HAP-1 (cell line): ENCODE data around the gene ABHD1.

Experiments used
- DNase-seq, 2 experiments: peaks; one replicate each; pipeline ENCODE4 v3.0.0-alpha.2; 2016 to 2020; ENCODE audit warnings: low spot score in 2 of 2
- H3K27me3 ChIP-seq: fragments of 250-450 bp; sonication (Bioruptor Pico); 2 replicates; pipeline ENCODE4 v1.5.1; 2020; ENCODE audit warnings: low read depth, mild to moderate bottlenecking, moderate library complexity
- H3K36me3 ChIP-seq: fragments of 250-450 bp; sonication (Bioruptor Pico); replicated peaks from 2 replicates; pipeline ENCODE4 v1.5.1; 2020; ENCODE audit warnings: mild to moderate bottlenecking
- H3K4me1 ChIP-seq: fragments of 250-450 bp; sonication (Bioruptor Pico); 2 replicates; pipeline ENCODE4 v1.5.1; 2020; ENCODE audit warnings: mild to moderate bottlenecking
- H3K4me3 ChIP-seq: fragments of 250-450 bp; sonication (Bioruptor Pico); 2 replicates; pipeline ENCODE4 v1.5.1; 2020; ENCODE audit warnings: mild to moderate bottlenecking, moderate library complexity
- H3K9me3 ChIP-seq: fragments of 250-450 bp; sonication (Bioruptor Pico); 2 replicates; pipeline ENCODE4 v1.5.1; 2020; ENCODE audit warnings: mild to moderate bottlenecking, moderate library complexity
- in situ Hi-C: fragments of 300-500 bp; cut with MboI; formaldehyde crosslinking; loops from 3 replicates; pipeline ENCODE4 v1.14.3; 2020; ENCODE audit warnings: low sequenced_read_pairs, inconsistent platforms, mixed read lengths

ABHD1 gene

GRCh38 chr2:27092696-27093429, 30.8 kb upstream of the ABHD1 start:
- in situ Hi-C loops = no loop called here
- no peaks in the 10 kb centered on the region for H3K36me3 ChIP-seq
- H3K27me3 ChIP-seq = no peaks in the 10 kb centered on the region
- peaks cover 7% of the 10 kb centered on the region for H3K4me1 ChIP-seq
- no peaks in the 10 kb centered on the region for H3K9me3 ChIP-seq
- no peak overlapping the region for H3K4me3 ChIP-seq
- no peak for DNase-seq

- Histone ChIP-seq H3K4me3 (no peak overlapping the region), H3K27me3 (no peaks in the 10 kb centered on the region), H3K9me3 (no peaks in the 10 kb centered on the region), H3K4me1 (0 out of 2 replicates have a peak, but pooled peaks cover 2% of the 10 kb centered on the region), H3K36me3 (no peaks in the 10 kb centered on the region)
- no peak for DNase-seq
- in situ Hi-C loops = no loop called here
These were observed 29.9 kb upstream of the ABHD1 start for GRCh38 chr2:27093430-27094352.

DNA sequence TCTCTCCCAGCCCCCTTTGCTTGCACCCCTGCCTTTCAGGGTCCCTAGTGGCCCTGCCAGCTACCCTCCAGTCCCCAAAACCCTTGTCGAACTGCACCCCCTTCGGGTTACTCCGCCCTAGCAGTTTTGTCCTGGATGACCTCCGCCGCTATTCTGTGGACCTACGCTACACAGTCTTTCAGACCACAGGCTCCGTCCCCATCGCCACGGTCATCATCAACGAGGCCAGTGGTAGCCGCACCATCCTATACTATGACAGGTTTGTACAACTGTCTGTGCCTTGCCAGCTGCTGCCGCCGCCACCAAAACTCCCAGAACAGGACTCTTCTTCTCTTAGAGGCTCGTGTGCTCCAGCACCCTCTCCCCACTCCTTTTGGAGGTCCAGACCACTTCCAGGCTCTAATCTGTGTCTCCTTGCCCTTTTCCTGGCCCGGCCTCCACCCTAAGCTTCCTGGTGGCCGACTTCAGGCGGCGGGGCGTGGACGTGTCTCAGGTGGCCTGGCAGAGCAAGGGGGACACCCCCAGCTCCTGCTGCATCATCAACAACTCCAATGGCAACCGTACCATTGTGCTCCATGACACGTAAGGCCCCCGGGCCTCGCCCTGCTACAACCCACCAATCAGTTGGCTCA, 29.1 kb upstream of the ABHD1 start:
- DNase-seq = no peak
- in situ Hi-C loops = no loop called here
- Histone ChIP-seq H3K4me3 (no peak overlapping the region), H3K36me3 (no peaks in the 10 kb centered on the region), H3K9me3 (no peaks in the 10 kb centered on the region), H3K27me3 (no peaks in the 10 kb centered on the region), H3K4me1 (0 out of 2 replicates have a peak, but pooled peaks cover 2% of the 10 kb centered on the region)

GRCh38 chr2:27095427-27095744, 28.2 kb upstream of the ABHD1 start:
- H3K4me3 ChIP-seq = no peak overlapping the region
- in situ Hi-C loops = no loop called here

GRCh38 chr2:27095745-27096651, 27.6 kb upstream of the ABHD1 start:
- peaks cover 4% of the 10 kb centered on the region; the same call in 1 of the 2 replicates for H3K36me3 ChIP-seq
- 0 out of 2 replicates have a peak, but pooled peaks cover 2% of the 10 kb centered on the region for H3K4me1 ChIP-seq
- H3K9me3 ChIP-seq = no peaks in the 10 kb centered on the region
- DNase-seq = peak; percentile 42 to 71
- peak overlapping the region; percentile 12 for H3K4me3 ChIP-seq
- no peaks in the 10 kb centered on the region for H3K27me3 ChIP-seq
- in situ Hi-C loops = no loop called here

More at GRCh38 chr2:27095427-27095744, 28.2 kb upstream of the ABHD1 start:
- Histone ChIP-seq H3K36me3 (peaks cover 3% of the 10 kb centered on the region; the same call in 1 of the 2 replicates), H3K4me1 (0 out of 2 replicates have a peak, but pooled peaks cover 2% of the 10 kb centered on the region), H3K9me3 (no peaks in the 10 kb centered on the region), H3K27me3 (no peaks in the 10 kb centered on the region)
- DNase-seq = no peak

- no peak for DNase-seq
- H3K27me3 ChIP-seq = no peaks in the 10 kb centered on the region
- no peak overlapping the region for H3K4me3 ChIP-seq
- in situ Hi-C loops = no loop called here
- H3K36me3 ChIP-seq = peaks cover 4% of the 10 kb centered on the region; the same call in 1 of the 2 replicates
- 0 out of 2 replicates have a peak, but pooled peaks cover 2% of the 10 kb centered on the region for H3K4me1 ChIP-seq
- no peaks in the 10 kb centered on the region for H3K9me3 ChIP-seq
These were observed 26.8 kb upstream of the ABHD1 start for GRCh38 chr2:27096748-27097297.

DNA sequence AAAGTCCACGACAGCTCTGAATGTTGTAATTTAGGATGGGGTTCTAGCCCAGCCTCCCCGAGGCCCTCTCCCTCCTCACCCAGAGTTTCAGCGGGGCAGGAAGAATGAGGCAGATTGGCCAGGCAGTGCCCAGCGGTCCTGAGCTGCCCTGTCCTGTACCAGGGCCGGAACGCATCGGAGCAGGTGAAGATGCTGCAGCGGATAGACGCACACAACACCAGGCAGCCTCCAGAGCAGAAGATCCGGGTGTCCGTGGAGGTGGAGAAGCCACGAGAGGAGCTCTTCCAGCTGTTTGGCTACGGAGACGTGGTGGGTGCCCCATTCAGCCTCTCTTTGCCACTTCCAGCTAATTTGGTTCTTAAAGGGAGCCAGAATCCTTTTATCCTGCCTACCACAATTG, 26.3 kb upstream of the ABHD1 start:
- in situ Hi-C loops = no loop called here

DNA sequence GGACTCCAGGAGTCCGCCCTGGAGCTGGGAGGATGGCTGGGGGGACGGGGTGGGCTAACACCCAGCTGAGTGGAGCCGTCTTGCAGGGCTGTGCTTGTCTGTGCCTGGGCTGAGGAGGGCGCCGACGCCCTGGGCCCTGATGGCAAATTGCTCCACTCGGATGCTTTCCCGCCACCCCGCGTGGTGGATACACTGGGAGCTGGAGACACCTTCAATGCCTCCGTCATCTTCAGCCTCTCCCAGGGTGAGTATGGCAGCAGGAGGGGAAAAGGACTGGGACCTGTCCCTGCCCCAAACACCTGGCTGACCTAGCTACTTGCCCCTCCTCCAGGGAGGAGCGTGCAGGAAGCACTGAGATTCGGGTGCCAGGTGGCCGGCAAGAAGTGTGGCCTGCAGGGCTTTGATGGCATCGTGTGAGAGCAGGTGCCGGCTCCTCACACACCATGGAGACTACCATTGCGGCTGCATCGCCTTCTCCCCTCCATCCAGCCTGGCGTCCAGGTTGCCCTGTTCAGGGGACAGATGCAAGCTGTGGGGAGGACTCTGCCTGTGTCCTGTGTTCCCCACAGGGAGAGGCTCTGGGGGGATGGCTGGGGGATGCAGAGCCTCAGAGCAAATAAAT, 24.2 kb upstream of the ABHD1 start:
- 0 out of 2 replicates have a peak, but pooled peaks cover 2% of the 10 kb centered on the region for H3K4me1 ChIP-seq
- in situ Hi-C loops = no loop called here
- no peaks in the 10 kb centered on the region for H3K9me3 ChIP-seq
- no peak overlapping the region for H3K4me3 ChIP-seq
- no peaks in the 10 kb centered on the region for H3K27me3 ChIP-seq
- DNase-seq = no peak
- H3K36me3 ChIP-seq = peaks cover 4% of the 10 kb centered on the region; the same call in 1 of the 2 replicates

More for the DNA sequence above, 26.3 kb upstream of the ABHD1 start:
- H3K4me3 ChIP-seq = no peak overlapping the region
- no peak for DNase-seq
- H3K4me1 ChIP-seq = 0 out of 2 replicates have a peak, but pooled peaks cover 2% of the 10 kb centered on the region
- H3K36me3 ChIP-seq = peaks cover 4% of the 10 kb centered on the region; the same call in 1 of the 2 replicates
- H3K9me3 ChIP-seq = no peaks in the 10 kb centered on the region
- no peaks in the 10 kb centered on the region for H3K27me3 ChIP-seq

DNA sequence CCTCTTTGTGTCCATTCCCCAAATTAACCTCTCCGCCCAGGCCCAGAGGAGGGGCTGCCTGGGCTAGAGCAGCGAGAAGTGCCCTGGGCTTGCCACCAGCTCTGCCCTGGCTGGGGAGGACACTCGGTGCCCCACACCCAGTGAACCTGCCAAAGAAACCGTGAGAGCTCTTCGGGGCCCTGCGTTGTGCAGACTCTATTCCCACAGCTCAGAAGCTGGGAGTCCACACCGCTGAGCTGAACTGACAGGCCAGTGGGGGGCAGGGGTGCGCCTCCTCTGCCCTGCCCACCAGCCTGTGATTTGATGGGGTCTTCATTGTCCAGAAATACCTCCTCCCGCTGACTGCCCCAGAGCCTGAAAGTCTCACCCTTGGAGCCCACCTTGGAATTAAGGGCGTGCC, 23.6 kb upstream of the ABHD1 start:
- in situ Hi-C loops = loop anchor here (10.0 kb wide), 1 partner anchor 185 kb away; the partner anchor contains the start of gene TRIM54
- DNase-seq = no peak
- Histone ChIP-seq H3K27me3 (no peaks in the 10 kb centered on the region), H3K4me3 (no peak overlapping the region), H3K9me3 (no peaks in the 10 kb centered on the region), H3K4me1 (0 out of 2 replicates have a peak, but pooled peaks cover 2% of the 10 kb centered on the region), H3K36me3 (peaks cover 4% of the 10 kb centered on the region; the same call in 1 of the 2 replicates)

GRCh38 chr2:27102329-27102728, 21.3 kb upstream of the ABHD1 start:
- no peaks in the 10 kb centered on the region for H3K9me3 ChIP-seq
- in situ Hi-C loops = loop anchor here (10.0 kb wide), 1 partner anchor 182 kb away; the partner anchor contains the start of gene TRIM54
- no peak for DNase-seq
- H3K27me3 ChIP-seq = no peaks in the 10 kb centered on the region
- no peak overlapping the region for H3K4me3 ChIP-seq
- no peaks in the 10 kb centered on the region for H3K4me1 ChIP-seq
- H3K36me3 ChIP-seq = peaks cover 4% of the 10 kb centered on the region; the same call in 1 of the 2 replicates

DNA sequence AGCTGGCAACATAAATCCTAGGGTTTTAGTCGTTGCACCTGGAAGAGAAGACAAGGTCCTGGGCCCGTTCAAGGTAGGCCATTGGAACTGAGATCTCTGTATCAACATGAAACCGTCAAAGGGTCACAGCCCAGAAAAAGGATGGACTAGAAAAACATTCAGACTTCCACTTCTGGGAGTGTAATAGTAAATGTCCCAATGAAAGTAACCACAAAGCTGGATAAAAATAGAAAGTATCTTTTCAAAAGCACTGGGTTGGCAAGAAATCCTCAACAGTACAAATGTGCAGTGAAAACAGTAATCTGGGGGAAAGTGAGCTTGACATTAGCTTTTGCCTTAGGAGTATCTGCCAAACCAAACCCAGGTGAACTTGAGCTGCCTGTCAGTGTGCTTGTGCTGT, 17.6 kb upstream of the ABHD1 start:
- DNase-seq = no peak
- H3K4me1 ChIP-seq = no peaks in the 10 kb centered on the region
- H3K4me3 ChIP-seq = no peak overlapping the region
- H3K9me3 ChIP-seq = no peaks in the 10 kb centered on the region
- no peaks in the 10 kb centered on the region for H3K36me3 ChIP-seq
- in situ Hi-C loops = loop anchor here (10.0 kb wide), 1 partner anchor 179 kb away; the partner anchor contains the start of gene TRIM54
- no peaks in the 10 kb centered on the region for H3K27me3 ChIP-seq

- Histone ChIP-seq H3K27me3 (no peaks in the 10 kb centered on the region), H3K4me1 (no peaks in the 10 kb centered on the region), H3K9me3 (no peaks in the 10 kb centered on the region), H3K36me3 (no peaks in the 10 kb centered on the region), H3K4me3 (no peak overlapping the region)
- DNase-seq = no peak
- in situ Hi-C loops = loop anchor here (10.0 kb wide), 1 partner anchor 177 kb away; the partner anchor contains the start of gene TRIM54
These were observed 15.4 kb upstream of the ABHD1 start for GRCh38 chr2:27108221-27108620.
